Left ventricle myocardium inferior (tissue), 1 donor: ENCODE results near the gene KIF1C. TPM values are rescaled to one million over a fixed set of nuclear protein-coding genes. Genes with fewer than 3 reads are reported as not detected.
"Not testable (repeated sequence)": the region's sequence is repeated elsewhere in the genome, so short reads cannot be mapped to it uniquely, and the experiment has no call there.

Experiments
- DNase-seq: peaks from one replicate; pipeline ENCODE4 v3.0.0-alpha.2; 2020
- H3K27ac ChIP-seq: fragments of 200-600 bp; replicated peaks from 2 replicates; pipeline ENCODE4 v1.8.0; 2021
- H3K27me3 ChIP-seq: fragments of 200-600 bp; 2 replicates; pipeline ENCODE4 v1.8.0; 2021; ENCODE audit warnings: low read depth
- H3K36me3 ChIP-seq: fragments of 200-600 bp; 2 replicates; pipeline ENCODE4 v1.8.0; 2021
- H3K4me1 ChIP-seq: fragments of 200-600 bp; 2 replicates; pipeline ENCODE4 v1.8.0; 2021
- H3K4me3 ChIP-seq: fragments of 200-600 bp; 2 replicates; pipeline ENCODE4 v1.8.0; 2021; ENCODE audit warnings: mild to moderate bottlenecking, moderate library complexity
- H3K9me3 ChIP-seq: fragments of 200-600 bp; replicated peaks from 2 replicates; pipeline ENCODE4 v1.8.0; 2021
- intact Hi-C: fragments of 100-400 bp; cut with micrococcal nuclease; formaldehyde crosslinking; loops from one replicate; pipeline ENCODE4 v1.11.0; 2022
- total RNA-seq: library from RNA; stranded (reverse); fragmentation: NEBNext Ultra II Directional; extraction: Animal tissue kit (Norgen Biotek cat#: 25700); gene quantifications from one replicate; pipeline ENCODE4 v1.2.1, GENCODE V29; 2021
- TF ChIP-seq, protein P1 (sequence below): fragments of 200-600 bp; IDR thresholded peaks from 2 replicates; pipeline ENCODE4 v1.8.0; 2021; ENCODE audit warnings: antibody characterized with exemption, mild to moderate bottlenecking, borderline replicate concordance
- donor health status: DM: no; HTN: yes; CAD: no; lungs with severe emphysema.

The KIF1C gene
- total RNA-seq, 1 donor from 2014 or later = 686 TPM

DNA sequence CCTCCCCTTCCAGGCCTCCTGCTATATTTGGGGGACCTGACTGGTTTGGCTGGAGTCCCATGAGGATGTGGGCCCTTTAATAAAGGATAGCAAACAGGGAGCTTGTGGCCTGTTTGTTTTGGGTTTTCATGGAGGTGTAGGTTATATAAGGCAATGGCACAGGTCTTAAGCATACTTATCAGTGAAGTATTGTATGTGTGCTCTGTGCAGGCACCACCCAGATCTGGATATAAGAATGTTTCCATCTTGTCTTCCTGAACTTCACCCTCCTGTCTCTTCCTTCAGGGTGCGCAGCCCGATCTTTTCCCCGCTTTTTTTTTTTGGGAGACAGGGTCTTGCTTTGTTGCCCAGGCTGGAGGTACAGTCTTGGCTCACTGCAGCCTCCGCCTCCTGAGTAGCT, 26.9 kb downstream of the KIF1C start:
- peaks cover 49% of the 10 kb centered on the region for H3K36me3 ChIP-seq
- intact Hi-C loops = no loop called here
- TF ChIP-seq, protein P1, sequence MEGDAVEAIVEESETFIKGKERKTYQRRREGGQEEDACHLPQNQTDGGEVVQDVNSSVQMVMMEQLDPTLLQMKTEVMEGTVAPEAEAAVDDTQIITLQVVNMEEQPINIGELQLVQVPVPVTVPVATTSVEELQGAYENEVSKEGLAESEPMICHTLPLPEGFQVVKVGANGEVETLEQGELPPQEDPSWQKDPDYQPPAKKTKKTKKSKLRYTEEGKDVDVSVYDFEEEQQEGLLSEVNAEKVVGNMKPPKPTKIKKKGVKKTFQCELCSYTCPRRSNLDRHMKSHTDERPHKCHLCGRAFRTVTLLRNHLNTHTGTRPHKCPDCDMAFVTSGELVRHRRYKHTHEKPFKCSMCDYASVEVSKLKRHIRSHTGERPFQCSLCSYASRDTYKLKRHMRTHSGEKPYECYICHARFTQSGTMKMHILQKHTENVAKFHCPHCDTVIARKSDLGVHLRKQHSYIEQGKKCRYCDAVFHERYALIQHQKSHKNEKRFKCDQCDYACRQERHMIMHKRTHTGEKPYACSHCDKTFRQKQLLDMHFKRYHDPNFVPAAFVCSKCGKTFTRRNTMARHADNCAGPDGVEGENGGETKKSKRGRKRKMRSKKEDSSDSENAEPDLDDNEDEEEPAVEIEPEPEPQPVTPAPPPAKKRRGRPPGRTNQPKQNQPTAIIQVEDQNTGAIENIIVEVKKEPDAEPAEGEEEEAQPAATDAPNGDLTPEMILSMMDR = no peak
- no peak for DNase-seq
- H3K4me1 ChIP-seq = peaks cover 10% of the 10 kb centered on the region
- no peak overlapping the region for H3K27ac ChIP-seq
- no peaks in the 10 kb centered on the region for H3K9me3 ChIP-seq
- no peak overlapping the region for H3K4me3 ChIP-seq
- no peaks in the 10 kb centered on the region for H3K27me3 ChIP-seq

DNA sequence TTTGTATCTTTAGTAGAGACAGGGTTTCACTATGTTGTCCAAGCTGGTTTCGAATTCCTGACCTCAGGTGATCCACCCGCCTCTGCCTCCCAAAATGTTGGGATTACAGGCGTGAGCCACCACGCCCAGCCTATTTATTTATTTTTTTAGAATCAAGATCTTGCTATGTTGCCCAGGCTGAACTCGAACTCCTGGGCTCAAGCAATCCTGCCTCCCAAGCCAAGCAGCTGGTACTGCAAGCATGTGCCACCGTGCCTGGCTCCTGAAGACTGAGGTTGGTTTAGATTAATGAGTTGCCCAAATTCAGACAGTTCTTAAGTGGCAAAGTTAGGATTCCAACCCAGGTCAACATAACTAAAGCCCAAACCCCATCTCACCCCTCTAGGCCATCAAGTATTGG, 29.5 kb downstream of the KIF1C start:
- DNase-seq = no peak
- intact Hi-C loops = no loop called here
- H3K27ac ChIP-seq = no peak overlapping the region
- H3K4me3 ChIP-seq = no peak overlapping the region
- TF ChIP-seq, protein P1 = no peak
- peaks cover 22% of the 10 kb centered on the region for H3K36me3 ChIP-seq
- peaks cover 17% of the 10 kb centered on the region for H3K4me1 ChIP-seq
- H3K27me3 ChIP-seq = no peaks in the 10 kb centered on the region
- no peaks in the 10 kb centered on the region for H3K9me3 ChIP-seq

DNA sequence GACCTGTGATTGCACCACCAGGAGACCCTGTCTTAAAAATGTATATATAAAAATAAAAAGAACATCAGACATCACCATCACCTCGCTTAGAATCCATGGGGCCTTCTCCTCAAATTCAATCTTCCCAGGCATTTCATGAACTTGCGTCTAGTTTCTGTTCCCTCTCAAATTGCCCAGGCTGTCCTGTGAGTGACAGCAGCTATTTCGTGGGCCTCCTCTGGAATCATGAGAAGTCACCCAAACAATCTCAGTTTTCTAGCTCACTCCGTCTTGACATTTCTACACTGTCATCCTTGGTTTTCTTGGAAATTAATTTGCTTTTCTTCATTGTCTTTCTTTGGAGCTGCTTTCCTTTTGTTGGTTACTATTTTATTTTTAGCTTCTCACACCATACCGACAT, 30.2 kb downstream of the KIF1C start:
- no peak for DNase-seq
- no peaks in the 10 kb centered on the region for H3K9me3 ChIP-seq
- no peak overlapping the region for H3K4me3 ChIP-seq
- no peaks in the 10 kb centered on the region for H3K27me3 ChIP-seq
- TF ChIP-seq, protein P1 = no peak
- no peak overlapping the region for H3K27ac ChIP-seq
- peaks cover 17% of the 10 kb centered on the region for H3K4me1 ChIP-seq
- intact Hi-C loops = no loop called here
- peaks cover 16% of the 10 kb centered on the region for H3K36me3 ChIP-seq

DNA sequence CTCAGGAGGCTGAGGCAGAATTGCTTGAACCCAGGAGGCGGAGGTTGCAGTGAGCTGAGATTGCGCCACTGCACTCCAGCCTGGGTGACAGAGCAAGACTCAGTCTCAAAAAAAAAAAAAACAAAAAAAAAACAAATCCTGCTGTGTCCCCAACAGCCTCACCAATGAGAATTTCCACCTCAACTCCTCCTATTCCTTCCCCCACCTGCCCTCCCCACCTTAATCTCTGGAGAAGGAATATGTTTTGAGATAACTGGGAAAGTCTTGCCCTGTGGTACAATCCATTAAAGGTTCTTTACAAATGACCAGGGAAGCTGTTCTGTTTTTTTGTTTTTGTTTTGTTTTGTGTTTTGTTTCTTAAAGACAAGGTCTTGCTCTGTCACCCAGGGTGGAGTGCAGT, 32.4 kb downstream of the KIF1C start:
- intact Hi-C loops = not testable (repeated sequence)

DNA sequence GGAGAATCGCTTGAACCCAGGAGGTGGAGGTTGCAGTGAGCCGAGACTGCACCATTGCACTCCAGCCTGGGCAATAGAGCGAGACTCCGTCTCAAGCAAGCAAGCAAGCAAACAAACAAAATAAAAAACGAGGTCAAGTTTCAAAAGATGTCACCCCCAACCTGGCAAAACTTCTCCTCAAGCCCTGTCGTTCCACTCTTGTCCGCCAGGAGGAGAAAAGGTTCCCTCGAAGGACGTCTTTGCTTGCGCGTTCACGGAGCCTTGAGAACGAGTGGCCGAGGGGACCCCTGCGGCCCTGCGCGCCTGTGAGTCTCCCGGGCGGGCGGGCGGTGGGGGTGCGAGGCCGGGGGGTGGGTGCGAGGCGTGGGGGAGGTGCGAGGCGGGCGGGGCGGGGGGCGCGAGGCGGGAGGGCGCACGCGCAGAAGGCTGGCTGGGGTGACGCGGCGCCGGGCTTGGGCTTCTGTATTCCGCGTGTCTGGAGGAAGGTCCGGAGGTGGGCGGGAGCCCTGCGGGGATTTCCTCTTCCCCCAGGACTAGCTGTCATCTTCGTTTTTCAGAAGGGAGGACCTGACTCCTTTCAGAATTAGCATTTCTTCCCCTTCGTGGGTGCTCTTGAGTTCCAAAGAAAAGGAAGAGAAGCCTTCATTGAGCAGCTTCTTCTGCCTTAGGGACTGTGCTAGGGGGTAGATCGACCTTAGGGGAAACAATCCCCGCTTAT, 33.8 kb downstream of the KIF1C start:
- no peaks in the 10 kb centered on the region for H3K36me3 ChIP-seq
- no peaks in the 10 kb centered on the region for H3K9me3 ChIP-seq
- peak overlapping the region; percentile 46 for H3K27ac ChIP-seq
- peak; percentile 80 for DNase-seq
- TF ChIP-seq, protein P1 = peak; percentile 81
- intact Hi-C loops = no loop called here
- peak overlapping the region; percentile 67 for H3K4me3 ChIP-seq
- H3K4me1 ChIP-seq = peaks cover 14% of the 10 kb centered on the region
- peaks cover 18% of the 10 kb centered on the region for H3K27me3 ChIP-seq

More for the DNA sequence above, 32.4 kb downstream of the KIF1C start:
- not testable (repeated sequence) for H3K36me3 ChIP-seq, H3K9me3 ChIP-seq, DNase-seq, H3K27me3 ChIP-seq, H3K27ac ChIP-seq, H3K4me3 ChIP-seq
- H3K4me1 ChIP-seq = peaks cover 12% of the 10 kb centered on the region

DNA sequence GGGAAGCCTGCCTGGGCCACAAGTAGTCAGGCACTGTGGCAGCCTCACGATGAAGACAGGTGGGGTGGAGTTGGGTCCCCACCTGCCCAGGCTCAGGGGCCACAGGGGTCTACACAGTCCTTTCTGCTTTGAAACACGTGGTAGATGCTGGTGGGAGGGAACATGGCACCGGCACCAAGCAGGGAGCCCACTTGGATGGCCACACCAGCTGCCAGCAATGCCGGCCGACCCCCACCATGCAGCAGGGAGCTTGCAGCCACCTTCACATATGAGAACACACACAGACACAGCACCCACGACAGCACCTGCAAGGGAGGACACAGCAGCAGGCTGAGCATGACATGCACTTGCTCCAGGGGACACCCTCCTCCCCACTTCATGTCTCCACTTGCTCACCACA, 35.1 kb downstream of the KIF1C start:
- peaks cover 27% of the 10 kb centered on the region for H3K27me3 ChIP-seq
- no peak overlapping the region for H3K4me3 ChIP-seq
- intact Hi-C loops = no loop called here
- no peak overlapping the region for H3K27ac ChIP-seq
- no peaks in the 10 kb centered on the region for H3K9me3 ChIP-seq
- no peaks in the 10 kb centered on the region for H3K36me3 ChIP-seq
- TF ChIP-seq, protein P1 = no peak
- no peak for DNase-seq
- peaks cover 14% of the 10 kb centered on the region for H3K4me1 ChIP-seq
